ENCODE results near the gene UBE2L6. TPM values are rescaled to one million over a fixed set of nuclear protein-coding genes. Genes with fewer than 3 reads are reported as not detected.
A peak's percentile ranks its signal among the peaks of the same experiment; 100 is the strongest.

Gene UBE2L6
- total RNA-seq, result 155 and 163 TPM in 2 replicates

- peaks cover 41% of the 10 kb centered on the region for H3K4me1 Mint-ChIP-seq (ENCODE audit: low read depth)
- intact Hi-C loops (cut with micrococcal nuclease), result loop anchor here (1.0 to 5.0 kb wide), 12 partner anchors 74 to 1010 kb away; partner anchors contain the start of genes CLP1, LPXN, MED19 and SELENOH
- H3K9me3 Mint-ChIP-seq, result no peaks in the 10 kb centered on the region
- no peaks in the 10 kb centered on the region for H3K27me3 Mint-ChIP-seq (ENCODE audit: insufficient read depth)
- peaks cover 21% of the 10 kb centered on the region for H3K36me3 Mint-ChIP-seq (ENCODE audit: low read depth)
- H3K4me3 Mint-ChIP-seq, result peak within 1 kb of the TSS; percentile 99
- peak within 1 kb of the TSS; percentile 97 for H3K27ac Mint-ChIP-seq
- DNase-seq (ENCODE audit: low spot score), result peak; percentile 53
These were observed at the start of gene UBE2L6 for GRCh38 chr11:57567515-57568329. TSS of gene UBE2L6 (minus strand) at chr11:57567672. CDS start at chr11:57567611, 61 bp downstream.

DNA sequence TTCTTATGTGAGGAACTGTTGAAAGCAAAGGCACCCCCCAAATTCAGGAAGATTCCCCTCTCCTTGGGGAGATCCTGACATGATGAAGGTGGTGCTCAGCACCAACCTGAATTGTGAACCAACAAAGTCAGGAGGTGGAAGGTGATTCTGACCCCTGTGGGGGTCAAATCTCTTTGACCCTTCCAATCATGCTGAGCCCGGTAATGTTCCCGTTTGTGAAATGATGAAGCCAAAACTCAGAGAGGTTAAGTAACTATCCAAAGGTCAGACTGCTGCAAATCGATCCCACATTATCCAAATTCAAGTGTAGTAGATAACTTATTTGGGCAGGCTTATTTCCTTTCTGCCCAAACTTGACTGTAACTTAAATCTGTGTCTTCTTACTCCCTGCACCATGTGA lies 49.1 kb upstream of the UBE2L6 start:
- Mint-ChIP-seq H3K4me1 (ENCODE audit: low read depth) (no peaks in the 10 kb centered on the region), H3K27me3 (ENCODE audit: insufficient read depth) (peaks cover 4% of the 10 kb centered on the region), H3K9me3 (peaks cover 4% of the 10 kb centered on the region), H3K36me3 (ENCODE audit: low read depth) (no peaks in the 10 kb centered on the region), H3K4me3 (no peak overlapping the region), H3K27ac (no peak overlapping the region)
- DNase-seq (ENCODE audit: low spot score), result no peak
- intact Hi-C loops (cut with micrococcal nuclease), result no loop called here

DNA sequence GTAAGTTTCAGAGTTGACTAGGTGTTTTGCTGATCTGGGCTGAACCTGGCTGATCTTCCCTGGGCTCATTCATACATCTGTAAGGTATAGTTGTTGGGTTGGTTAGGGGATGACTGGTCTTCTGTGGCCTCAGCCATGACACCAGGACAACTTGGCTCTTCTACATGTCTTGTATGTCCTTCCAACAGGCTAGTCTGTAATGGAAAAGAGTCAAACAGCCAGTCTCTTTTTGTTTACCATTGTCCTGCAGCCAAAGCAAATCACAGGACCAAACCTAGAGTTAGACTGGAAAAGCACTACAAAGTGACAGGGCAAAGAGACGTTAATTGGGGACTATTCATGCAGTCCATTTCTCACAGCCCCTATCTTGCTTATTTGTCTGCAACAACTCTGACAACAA lies 47.8 kb upstream of the UBE2L6 start:
- no peaks in the 10 kb centered on the region for H3K36me3 Mint-ChIP-seq (ENCODE audit: low read depth)
- no peak for DNase-seq (ENCODE audit: low spot score)
- H3K9me3 Mint-ChIP-seq, result peaks cover 1% of the 10 kb centered on the region
- H3K4me1 Mint-ChIP-seq (ENCODE audit: low read depth), result no peaks in the 10 kb centered on the region
- no peak overlapping the region for H3K27ac Mint-ChIP-seq
- intact Hi-C loops (cut with micrococcal nuclease), result no loop called here
- peaks cover 4% of the 10 kb centered on the region for H3K27me3 Mint-ChIP-seq (ENCODE audit: insufficient read depth)
- no peak overlapping the region for H3K4me3 Mint-ChIP-seq

- Mint-ChIP-seq H3K36me3 (ENCODE audit: low read depth) (no peaks in the 10 kb centered on the region), H3K4me3 (no peak overlapping the region), H3K27ac (no peak overlapping the region), H3K4me1 (ENCODE audit: low read depth) (no peaks in the 10 kb centered on the region), H3K9me3 (no peaks in the 10 kb centered on the region), H3K27me3 (ENCODE audit: insufficient read depth) (peaks cover 7% of the 10 kb centered on the region)
- DNase-seq (ENCODE audit: low spot score), result no peak
- intact Hi-C loops (cut with micrococcal nuclease), result no loop called here
These were observed 46.8 kb upstream of the UBE2L6 start for GRCh38 chr11:57614234-57614772.

DNA sequence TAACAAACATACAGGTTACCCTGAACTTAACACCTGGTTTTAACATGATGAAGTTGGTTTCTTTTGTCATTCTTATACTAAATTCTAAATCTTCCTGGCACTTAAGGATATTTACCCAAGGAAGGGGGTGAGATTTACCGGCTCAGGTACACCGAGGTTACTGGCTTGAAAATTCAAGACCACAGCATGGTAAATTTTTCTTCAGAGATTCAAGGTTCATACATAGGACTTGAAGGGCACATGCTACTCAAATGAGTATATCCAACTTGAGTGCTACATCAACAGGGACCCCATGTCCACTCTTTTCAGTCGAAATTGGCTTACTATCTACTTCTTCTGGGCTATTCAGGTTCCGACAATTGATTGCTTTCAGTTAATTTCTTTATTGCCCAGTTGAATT lies 42.7 kb upstream of the UBE2L6 start:
- no peaks in the 10 kb centered on the region for H3K36me3 Mint-ChIP-seq (ENCODE audit: low read depth)

GRCh38 chr11:57605028-57605420 lies 37.6 kb upstream of the UBE2L6 start:
- no peaks in the 10 kb centered on the region for H3K4me1 Mint-ChIP-seq (ENCODE audit: low read depth)
- no peaks in the 10 kb centered on the region for H3K9me3 Mint-ChIP-seq
- DNase-seq (ENCODE audit: low spot score), result no peak
- H3K27me3 Mint-ChIP-seq (ENCODE audit: insufficient read depth), result peaks cover 21% of the 10 kb centered on the region
- H3K4me3 Mint-ChIP-seq, result no peak overlapping the region
- no peak overlapping the region for H3K27ac Mint-ChIP-seq
- no peaks in the 10 kb centered on the region for H3K36me3 Mint-ChIP-seq (ENCODE audit: low read depth)
- intact Hi-C loops (cut with micrococcal nuclease), result no loop called here

More for the DNA sequence above, 42.7 kb upstream of the UBE2L6 start:
- no peaks in the 10 kb centered on the region for H3K9me3 Mint-ChIP-seq
- peaks cover 16% of the 10 kb centered on the region for H3K27me3 Mint-ChIP-seq (ENCODE audit: insufficient read depth)
- no peak for DNase-seq (ENCODE audit: low spot score)
- H3K4me1 Mint-ChIP-seq (ENCODE audit: low read depth), result no peaks in the 10 kb centered on the region
- no peak overlapping the region for H3K27ac Mint-ChIP-seq
- H3K4me3 Mint-ChIP-seq, result no peak overlapping the region
- intact Hi-C loops (cut with micrococcal nuclease), result no loop called here

- intact Hi-C loops (cut with micrococcal nuclease), result no loop called here
- H3K27ac Mint-ChIP-seq, result no peak overlapping the region
- no peaks in the 10 kb centered on the region for H3K36me3 Mint-ChIP-seq (ENCODE audit: low read depth)
- peaks cover 18% of the 10 kb centered on the region for H3K27me3 Mint-ChIP-seq (ENCODE audit: insufficient read depth)
- DNase-seq (ENCODE audit: low spot score), result no peak
- H3K4me3 Mint-ChIP-seq, result no peak overlapping the region
- no peaks in the 10 kb centered on the region for H3K4me1 Mint-ChIP-seq (ENCODE audit: low read depth)
- H3K9me3 Mint-ChIP-seq, result no peaks in the 10 kb centered on the region
These were observed 37.0 kb upstream of the UBE2L6 start for GRCh38 chr11:57604296-57605027.

GRCh38 chr11:57601297-57601696 lies 33.8 kb upstream of the UBE2L6 start:
- H3K9me3 Mint-ChIP-seq, result no peaks in the 10 kb centered on the region
- intact Hi-C loops (cut with micrococcal nuclease), result no loop called here
- peaks cover 31% of the 10 kb centered on the region for H3K27me3 Mint-ChIP-seq (ENCODE audit: insufficient read depth)
- no peak for DNase-seq (ENCODE audit: low spot score)
- H3K4me1 Mint-ChIP-seq (ENCODE audit: low read depth), result no peaks in the 10 kb centered on the region
- H3K36me3 Mint-ChIP-seq (ENCODE audit: low read depth), result no peaks in the 10 kb centered on the region
- no peak overlapping the region for H3K27ac Mint-ChIP-seq
- no peak overlapping the region for H3K4me3 Mint-ChIP-seq

DNA sequence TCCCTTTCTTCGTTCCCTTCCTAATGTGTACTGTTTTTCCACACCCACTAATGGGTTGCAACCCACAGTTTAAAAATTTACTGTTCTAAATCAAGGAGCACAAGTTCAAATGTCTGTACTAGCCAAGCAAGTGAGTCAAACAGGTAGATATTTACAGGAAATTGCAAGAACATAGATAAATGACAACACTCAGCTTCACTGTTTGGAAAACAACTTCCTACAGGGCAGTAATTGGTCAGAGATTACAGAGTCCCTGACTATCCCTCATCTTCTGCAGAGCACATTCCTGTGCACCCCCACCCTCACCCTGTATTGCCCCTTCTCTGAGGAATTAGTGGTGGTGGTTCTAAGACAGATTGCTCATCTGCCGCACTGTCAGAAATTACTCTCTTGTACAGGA lies 31.9 kb upstream of the UBE2L6 start:
- Mint-ChIP-seq H3K9me3 (no peaks in the 10 kb centered on the region), H3K27me3 (ENCODE audit: insufficient read depth) (peaks cover 30% of the 10 kb centered on the region), H3K4me3 (no peak overlapping the region), H3K4me1 (ENCODE audit: low read depth) (no peaks in the 10 kb centered on the region), H3K36me3 (ENCODE audit: low read depth) (no peaks in the 10 kb centered on the region), H3K27ac (no peak overlapping the region)
- no peak for DNase-seq (ENCODE audit: low spot score)
- intact Hi-C loops (cut with micrococcal nuclease), result no loop called here

GRCh38 chr11:57598831-57599155 lies 31.3 kb upstream of the UBE2L6 start:
- H3K9me3 Mint-ChIP-seq, result no peaks in the 10 kb centered on the region
- no peak overlapping the region for H3K4me3 Mint-ChIP-seq
- H3K36me3 Mint-ChIP-seq (ENCODE audit: low read depth), result no peaks in the 10 kb centered on the region
- H3K4me1 Mint-ChIP-seq (ENCODE audit: low read depth), result no peaks in the 10 kb centered on the region
- no peak overlapping the region for H3K27ac Mint-ChIP-seq
- H3K27me3 Mint-ChIP-seq (ENCODE audit: insufficient read depth), result peaks cover 30% of the 10 kb centered on the region
- intact Hi-C loops (cut with micrococcal nuclease), result no loop called here
- DNase-seq (ENCODE audit: low spot score), result no peak

DNA sequence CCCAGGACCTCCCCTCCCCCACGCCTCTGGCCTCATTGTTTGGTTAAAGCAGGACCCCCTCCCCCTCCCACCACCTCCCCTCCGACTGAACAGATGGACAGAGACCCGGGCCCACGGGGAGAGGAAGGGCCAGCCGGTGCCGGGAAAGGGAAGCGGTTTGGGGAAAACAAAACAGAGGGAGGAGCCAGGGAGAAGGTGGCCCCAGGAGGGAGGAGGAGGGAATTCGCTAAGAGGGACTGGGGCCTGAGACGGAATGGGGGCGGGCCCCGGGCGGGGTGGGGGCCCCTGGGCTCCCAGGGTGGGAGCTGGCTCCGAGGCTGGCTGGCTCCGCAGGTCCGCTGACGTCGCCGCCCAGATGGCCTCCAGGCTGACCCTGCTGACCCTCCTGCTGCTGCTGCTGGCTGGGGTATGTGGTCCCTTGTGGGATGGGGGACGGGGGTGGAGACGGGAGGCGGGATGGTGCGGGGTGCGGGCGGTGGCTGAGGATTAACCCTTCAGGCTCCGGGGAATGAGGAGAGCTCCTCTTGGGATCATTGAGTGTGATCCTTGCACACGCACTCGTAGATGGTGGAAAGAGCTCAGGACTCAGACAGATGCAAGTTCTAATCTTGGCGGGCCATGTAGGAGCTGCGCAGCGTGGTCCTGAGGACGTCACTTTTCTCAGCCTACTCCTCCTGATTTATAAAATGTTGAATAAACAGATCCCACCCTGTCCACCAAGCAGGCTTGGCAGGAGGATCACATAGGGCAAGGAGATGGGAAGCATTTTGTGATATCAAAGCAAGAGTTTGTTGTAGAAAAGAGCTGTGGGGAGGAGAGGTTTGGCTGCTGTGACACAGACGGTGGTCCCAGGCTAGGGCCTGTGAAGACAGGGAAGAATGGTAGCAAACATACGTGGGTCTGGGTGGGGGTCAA lies 30.7 kb upstream of the UBE2L6 start:
- H3K4me3 Mint-ChIP-seq, result no peak overlapping the region
- no peak overlapping the region for H3K27ac Mint-ChIP-seq
- no peaks in the 10 kb centered on the region for H3K9me3 Mint-ChIP-seq
- no peak for DNase-seq (ENCODE audit: low spot score)
- intact Hi-C loops (cut with micrococcal nuclease), result no loop called here
- no peaks in the 10 kb centered on the region for H3K36me3 Mint-ChIP-seq (ENCODE audit: low read depth)
- H3K4me1 Mint-ChIP-seq (ENCODE audit: low read depth), result no peaks in the 10 kb centered on the region
- peaks cover 30% of the 10 kb centered on the region for H3K27me3 Mint-ChIP-seq (ENCODE audit: insufficient read depth)

- DNase-seq (ENCODE audit: low spot score), result no peak
- Mint-ChIP-seq H3K27me3 (ENCODE audit: insufficient read depth) (peaks cover 30% of the 10 kb centered on the region), H3K27ac (no peak within 1 kb of the TSS), H3K36me3 (ENCODE audit: low read depth) (no peaks in the 10 kb centered on the region), H3K4me1 (ENCODE audit: low read depth) (no peaks in the 10 kb centered on the region), H3K4me3 (no peak within 1 kb of the TSS), H3K9me3 (no peaks in the 10 kb centered on the region)
- intact Hi-C loops (cut with micrococcal nuclease), result no loop called here
These were observed 30.0 kb upstream of the UBE2L6 start, which contains the start of gene SERPING1 for GRCh38 chr11:57597461-57597915. TSS of gene SERPING1 (plus strand) at chr11:57597685. CDS start at chr11:57598271, 586 bp downstream.

Measured in activated T-helper 1 cell treated with anti-CD3 and anti-CD28 coated beads, Interleukin-12 subunit alpha, Interleukin-12 subunit beta, Interleukin-2, Interleukin-4 antibody, amounts not matched to agents 30 ng/mL and 10 ng/mL and 1 ng/mL, durations not matched to agents 14 hours and 24 hours and 36 hours (primary cell).